C4-2B (cell line): ENCODE data around the gene TNFSF13.

Source experiments
- ZFX ChIP-seq: fragments of 450-650 bp; IDR thresholded peaks from 2 replicates; pipeline ENCODE4 v1.6.1; 2017
- TF ChIP-seq, protein P1 (sequence below): fragments of 450-650 bp; conservative IDR thresholded peaks from 2 replicates; pipeline ENCODE4 v1.5.1; 2017; ENCODE audit warnings: mild to moderate bottlenecking

DNA sequence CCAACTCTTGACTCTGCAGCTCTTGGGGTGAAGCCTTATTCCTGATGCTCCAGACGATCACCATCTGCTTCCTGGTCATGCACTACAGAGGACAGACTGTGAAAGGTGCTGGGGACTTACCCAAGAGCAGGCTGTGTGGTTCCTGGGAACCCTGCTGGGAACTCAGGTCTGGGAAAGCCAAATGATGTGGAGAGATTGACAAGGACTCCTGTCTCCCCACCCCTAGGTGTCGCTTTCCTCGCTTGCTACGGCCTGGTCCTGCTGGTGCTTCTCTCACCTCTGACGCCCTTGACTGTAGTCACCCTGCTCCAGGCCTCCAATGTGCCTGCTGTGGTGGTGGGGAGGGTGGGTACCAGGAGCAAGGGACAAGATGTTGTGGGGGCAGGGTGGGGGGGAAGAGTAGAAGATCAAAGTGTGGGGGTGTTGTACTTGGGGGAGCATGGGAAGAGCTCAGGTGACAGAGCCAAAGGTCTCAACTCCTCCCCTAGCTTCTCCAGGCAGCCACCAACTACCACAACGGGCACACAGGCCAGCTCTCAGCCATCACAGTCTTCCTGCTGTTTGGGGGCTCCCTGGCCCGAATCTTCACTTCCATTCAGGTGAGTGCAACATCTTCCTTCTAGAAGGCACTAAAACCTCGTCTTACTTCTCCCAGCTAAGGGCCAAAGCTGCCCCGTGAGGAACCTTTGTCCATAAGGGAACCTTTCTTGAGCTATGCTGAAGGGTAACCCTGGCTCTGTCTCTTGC lies 28.3 kb downstream of the TNFSF13 start:
- TF ChIP-seq, protein P1, sequence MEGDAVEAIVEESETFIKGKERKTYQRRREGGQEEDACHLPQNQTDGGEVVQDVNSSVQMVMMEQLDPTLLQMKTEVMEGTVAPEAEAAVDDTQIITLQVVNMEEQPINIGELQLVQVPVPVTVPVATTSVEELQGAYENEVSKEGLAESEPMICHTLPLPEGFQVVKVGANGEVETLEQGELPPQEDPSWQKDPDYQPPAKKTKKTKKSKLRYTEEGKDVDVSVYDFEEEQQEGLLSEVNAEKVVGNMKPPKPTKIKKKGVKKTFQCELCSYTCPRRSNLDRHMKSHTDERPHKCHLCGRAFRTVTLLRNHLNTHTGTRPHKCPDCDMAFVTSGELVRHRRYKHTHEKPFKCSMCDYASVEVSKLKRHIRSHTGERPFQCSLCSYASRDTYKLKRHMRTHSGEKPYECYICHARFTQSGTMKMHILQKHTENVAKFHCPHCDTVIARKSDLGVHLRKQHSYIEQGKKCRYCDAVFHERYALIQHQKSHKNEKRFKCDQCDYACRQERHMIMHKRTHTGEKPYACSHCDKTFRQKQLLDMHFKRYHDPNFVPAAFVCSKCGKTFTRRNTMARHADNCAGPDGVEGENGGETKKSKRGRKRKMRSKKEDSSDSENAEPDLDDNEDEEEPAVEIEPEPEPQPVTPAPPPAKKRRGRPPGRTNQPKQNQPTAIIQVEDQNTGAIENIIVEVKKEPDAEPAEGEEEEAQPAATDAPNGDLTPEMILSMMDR: no peak; the same call in 1 of the 2 replicates
- no peak for TF ChIP-seq ZFX
